ENCODE results near the gene MRPS21. TPM values are rescaled to one million over a fixed set of nuclear protein-coding genes. Genes with fewer than 3 reads are reported as not detected.

The MRPS21 gene
- total RNA-seq, 2 experiments from 2014 or later = 64.8 to 75.5 TPM

- Histone ChIP-seq H3K27ac (ENCODE audit: low read depth, low read length, poor library complexity, severe bottlenecking) (no peak overlapping the region), H3K9me2 (ENCODE audit: insufficient read depth, low read length) (no peaks in the 10 kb centered on the region), H2AFZ (ENCODE audit: low read length) (no peak overlapping the region), H4K20me1 (ENCODE audit: insufficient read depth, low read length) (no peaks in the 10 kb centered on the region), H3K36me3 (ENCODE audit: insufficient read depth, low read length) (peaks cover 91% of the 10 kb centered on the region), H3K4me3 (ENCODE audit: low read depth, low read length, poor library complexity, severe bottlenecking) (no peak overlapping the region), H3K4me1 (ENCODE audit: insufficient read depth, low read length, poor library complexity, severe bottlenecking) (no peaks in the 10 kb centered on the region), H3K4me2 (ENCODE audit: low read length) (no peak overlapping the region), H3K9me3 (ENCODE audit: low read length) (no peaks in the 10 kb centered on the region), H3K79me2 (ENCODE audit: insufficient read depth, low read depth, low read length) (no peaks in the 10 kb centered on the region)
- TF ChIP-seq EZH2phosphoT487 (IDR thresholded peaks at IDR 0.05; ENCODE audit: borderline replicate concordance, low read depth, low read length) = no peak
- TF ChIP-seq, protein P1, sequence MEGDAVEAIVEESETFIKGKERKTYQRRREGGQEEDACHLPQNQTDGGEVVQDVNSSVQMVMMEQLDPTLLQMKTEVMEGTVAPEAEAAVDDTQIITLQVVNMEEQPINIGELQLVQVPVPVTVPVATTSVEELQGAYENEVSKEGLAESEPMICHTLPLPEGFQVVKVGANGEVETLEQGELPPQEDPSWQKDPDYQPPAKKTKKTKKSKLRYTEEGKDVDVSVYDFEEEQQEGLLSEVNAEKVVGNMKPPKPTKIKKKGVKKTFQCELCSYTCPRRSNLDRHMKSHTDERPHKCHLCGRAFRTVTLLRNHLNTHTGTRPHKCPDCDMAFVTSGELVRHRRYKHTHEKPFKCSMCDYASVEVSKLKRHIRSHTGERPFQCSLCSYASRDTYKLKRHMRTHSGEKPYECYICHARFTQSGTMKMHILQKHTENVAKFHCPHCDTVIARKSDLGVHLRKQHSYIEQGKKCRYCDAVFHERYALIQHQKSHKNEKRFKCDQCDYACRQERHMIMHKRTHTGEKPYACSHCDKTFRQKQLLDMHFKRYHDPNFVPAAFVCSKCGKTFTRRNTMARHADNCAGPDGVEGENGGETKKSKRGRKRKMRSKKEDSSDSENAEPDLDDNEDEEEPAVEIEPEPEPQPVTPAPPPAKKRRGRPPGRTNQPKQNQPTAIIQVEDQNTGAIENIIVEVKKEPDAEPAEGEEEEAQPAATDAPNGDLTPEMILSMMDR (conservative IDR thresholded peaks at IDR 0.05; ENCODE audit: low read length) = no peak
- POLR2A ChIA-PET = no interaction called here
- intact Hi-C loops (cut with micrococcal nuclease; ENCODE audit: unreplicated experiment) = no loop called here
- CTCF ChIA-PET (ENCODE audit: unreplicated experiment) = no interaction called here
- no peak for DNase-seq (ENCODE audit: low spot score)
- no TSS peak for BruUV-seq (replicated peaks)
These were observed 39.1 kb downstream of the MRPS21 start for GRCh38 chr1:150332651-150333290.

DNA sequence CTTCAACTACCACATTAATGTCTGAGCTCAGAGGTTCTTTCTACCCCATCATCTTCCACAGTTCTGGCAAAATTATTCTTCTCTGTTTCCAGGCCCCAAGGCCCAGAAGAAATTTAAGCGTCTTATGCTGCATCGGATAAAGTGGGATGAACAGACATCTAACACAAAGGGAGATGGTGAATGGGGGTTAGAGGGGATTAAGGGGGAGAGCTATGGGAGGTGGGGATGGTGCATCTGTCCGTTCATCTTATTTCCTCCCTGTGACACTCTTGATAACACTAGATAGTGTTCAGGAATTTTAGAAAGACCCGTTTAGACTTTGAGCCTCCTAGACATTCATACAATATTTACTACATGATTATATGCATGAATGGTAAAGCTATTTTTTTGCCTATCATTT lies 52.7 kb downstream of the MRPS21 start:
- H3K79me2 ChIP-seq (ENCODE audit: insufficient read depth, low read depth, low read length) = no peaks in the 10 kb centered on the region
- peaks cover 87% of the 10 kb centered on the region for H3K36me3 ChIP-seq (ENCODE audit: insufficient read depth, low read length)
- no peaks in the 10 kb centered on the region for H4K20me1 ChIP-seq (ENCODE audit: insufficient read depth, low read length)
- POLR2A ChIA-PET = interaction anchor here (0.6 to 1.1 kb wide), 4 partner anchors 15 to 151 kb away, joined by 3 to 5 read pairs (median 3); no protein-coding TSS in a partner anchor
- CTCF ChIA-PET (ENCODE audit: unreplicated experiment) = no interaction called here
- DNase-seq (ENCODE audit: low spot score) = no peak
- H2AFZ ChIP-seq (ENCODE audit: low read length) = no peak overlapping the region
- no peaks in the 10 kb centered on the region for H3K9me3 ChIP-seq (ENCODE audit: low read length)
- TF ChIP-seq, protein P1 (conservative IDR thresholded peaks at IDR 0.05; ENCODE audit: low read length) = no peak
- no peak for TF ChIP-seq EZH2phosphoT487 (IDR thresholded peaks at IDR 0.05; ENCODE audit: borderline replicate concordance, low read depth, low read length)
- H3K27ac ChIP-seq (ENCODE audit: low read depth, low read length, poor library complexity, severe bottlenecking) = no peak overlapping the region
- no peak overlapping the region for H3K4me2 ChIP-seq (ENCODE audit: low read length)
- intact Hi-C loops (cut with micrococcal nuclease; ENCODE audit: unreplicated experiment) = no loop called here
- no peaks in the 10 kb centered on the region for H3K9me2 ChIP-seq (ENCODE audit: insufficient read depth, low read length)
- H3K4me1 ChIP-seq (ENCODE audit: insufficient read depth, low read length, poor library complexity, severe bottlenecking) = no peaks in the 10 kb centered on the region
- no peak overlapping the region for H3K4me3 ChIP-seq (ENCODE audit: low read depth, low read length, poor library complexity, severe bottlenecking)
- BruUV-seq (replicated peaks) = no TSS peak

GRCh38 chr1:150352866-150353265 lies 59.2 kb downstream of the MRPS21 start:
- ChIA-PET POLR2A (no interaction called here), CTCF (ENCODE audit: unreplicated experiment) (no interaction called here)
- Histone ChIP-seq H3K4me3 (ENCODE audit: low read depth, low read length, poor library complexity, severe bottlenecking) (no peak overlapping the region), H3K4me2 (ENCODE audit: low read length) (no peak overlapping the region), H3K9me2 (ENCODE audit: insufficient read depth, low read length) (no peaks in the 10 kb centered on the region), H2AFZ (ENCODE audit: low read length) (no peak overlapping the region), H3K27ac (ENCODE audit: low read depth, low read length, poor library complexity, severe bottlenecking) (no peak overlapping the region), H3K79me2 (ENCODE audit: insufficient read depth, low read depth, low read length) (no peaks in the 10 kb centered on the region), H3K36me3 (ENCODE audit: insufficient read depth, low read length) (peaks cover 69% of the 10 kb centered on the region), H4K20me1 (ENCODE audit: insufficient read depth, low read length) (no peaks in the 10 kb centered on the region), H3K4me1 (ENCODE audit: insufficient read depth, low read length, poor library complexity, severe bottlenecking) (no peaks in the 10 kb centered on the region), H3K9me3 (ENCODE audit: low read length) (no peaks in the 10 kb centered on the region)
- intact Hi-C loops (cut with micrococcal nuclease; ENCODE audit: unreplicated experiment) = no loop called here
- no peak for DNase-seq (ENCODE audit: low spot score)
- TF ChIP-seq, protein P1 (conservative IDR thresholded peaks at IDR 0.05; ENCODE audit: low read length) = no peak
- no peak for TF ChIP-seq EZH2phosphoT487 (IDR thresholded peaks at IDR 0.05; ENCODE audit: borderline replicate concordance, low read depth, low read length)
- BruUV-seq (replicated peaks) = no TSS peak

All from OCI-LY7 (cell line).